ENCODE data around the gene BEND3. TPM values are rescaled to one million over a fixed set of nuclear protein-coding genes. Genes with fewer than 3 reads are reported as not detected.
"Not testable (repeated sequence)": the region's sequence is repeated elsewhere in the genome, so short reads cannot be mapped to it uniquely, and the experiment has no call there.

Gene BEND3
- total RNA-seq, 1 donor from 2014 or later = 24.1 TPM

GRCh38 chr6:107098436-107099307 is 16.6 kb downstream of the BEND3 start:
- peaks cover 22% of the 10 kb centered on the region for H3K4me1 Mint-ChIP-seq
- peaks cover 9% of the 10 kb centered on the region for H3K36me3 Mint-ChIP-seq (ENCODE audit: low read depth)
- peak overlapping the region; percentile 8 for H3K27ac Mint-ChIP-seq (ENCODE audit: unreplicated experiment)
- no peak overlapping the region for H3K4me3 Mint-ChIP-seq
- no peak for TF ChIP-seq CTCF (conservative IDR thresholded peaks at IDR 0.05)
- H3K9me3 Mint-ChIP-seq = no peaks in the 10 kb centered on the region
- DNase-seq (ENCODE audit: low read depth, low spot score) = no peak
- no peaks in the 10 kb centered on the region for H3K27me3 Mint-ChIP-seq (ENCODE audit: low read depth)

- DNase-seq (ENCODE audit: low read depth, low spot score); H3K27ac Mint-ChIP-seq (ENCODE audit: unreplicated experiment); H3K4me3 Mint-ChIP-seq; H3K4me1 Mint-ChIP-seq; H3K27me3 Mint-ChIP-seq (ENCODE audit: low read depth); H3K9me3 Mint-ChIP-seq: not testable (repeated sequence)
- H3K36me3 Mint-ChIP-seq (ENCODE audit: low read depth) = peaks cover 35% of the 10 kb centered on the region
These were observed 30.9 kb downstream of the BEND3 start for GRCh38 chr6:107084459-107084858.

- no peak for DNase-seq (ENCODE audit: low read depth, low spot score)
- TF ChIP-seq CTCF (conservative IDR thresholded peaks at IDR 0.05) = no peak
- Mint-ChIP-seq H3K9me3 (peaks cover 2% of the 10 kb centered on the region), H3K27me3 (ENCODE audit: low read depth) (no peaks in the 10 kb centered on the region), H3K27ac (ENCODE audit: unreplicated experiment) (no peak overlapping the region), H3K36me3 (ENCODE audit: low read depth) (peaks cover 35% of the 10 kb centered on the region), H3K4me1 (no peaks in the 10 kb centered on the region), H3K4me3 (no peak overlapping the region)
These were observed 31.4 kb downstream of the BEND3 start for GRCh38 chr6:107083921-107084320.

- H3K27ac Mint-ChIP-seq (ENCODE audit: unreplicated experiment) = no peak overlapping the region
- no peaks in the 10 kb centered on the region for H3K4me1 Mint-ChIP-seq
- H3K27me3 Mint-ChIP-seq (ENCODE audit: low read depth) = no peaks in the 10 kb centered on the region
- peaks cover 2% of the 10 kb centered on the region for H3K9me3 Mint-ChIP-seq
- no peak for TF ChIP-seq CTCF (conservative IDR thresholded peaks at IDR 0.05)
- DNase-seq (ENCODE audit: low read depth, low spot score) = no peak
- no peak overlapping the region for H3K4me3 Mint-ChIP-seq
- H3K36me3 Mint-ChIP-seq (ENCODE audit: low read depth) = peaks cover 31% of the 10 kb centered on the region
These were observed 32.1 kb downstream of the BEND3 start for GRCh38 chr6:107083047-107083768.

GRCh38 chr6:107082045-107082444 is 33.3 kb downstream of the BEND3 start:
- DNase-seq (ENCODE audit: low read depth, low spot score) = no peak
- Mint-ChIP-seq H3K27ac (ENCODE audit: unreplicated experiment) (peak overlapping the region; percentile 78), H3K36me3 (ENCODE audit: low read depth) (peaks cover 25% of the 10 kb centered on the region), H3K4me1 (no peaks in the 10 kb centered on the region), H3K9me3 (peaks cover 2% of the 10 kb centered on the region), H3K27me3 (ENCODE audit: low read depth) (no peaks in the 10 kb centered on the region), H3K4me3 (no peak overlapping the region)
- TF ChIP-seq CTCF (conservative IDR thresholded peaks at IDR 0.05) = no peak

GRCh38 chr6:107080036-107080435 is 35.3 kb downstream of the BEND3 start:
- Mint-ChIP-seq H3K27ac (ENCODE audit: unreplicated experiment) (peak overlapping the region; percentile 67), H3K4me3 (no peak overlapping the region), H3K27me3 (ENCODE audit: low read depth) (no peaks in the 10 kb centered on the region), H3K4me1 (no peaks in the 10 kb centered on the region), H3K9me3 (peaks cover 2% of the 10 kb centered on the region), H3K36me3 (ENCODE audit: low read depth) (peaks cover 16% of the 10 kb centered on the region)
- DNase-seq (ENCODE audit: low read depth, low spot score) = no peak
- peak; percentile 51 for TF ChIP-seq CTCF (conservative IDR thresholded peaks at IDR 0.05)
